Tibial nerve (tissue), 4 donors: Measurements from ENCODE around the gene TMEM183A. TPM values are rescaled to one million over a fixed set of nuclear protein-coding genes. Genes with fewer than 3 reads are reported as not detected.

Source experiments
- DNase-seq, 2 donors: peaks; one replicate each; pipeline ENCODE4 v3.0.0-alpha.2; 2019; ENCODE audit warnings: low spot score in 2 of 2
- H3K27ac ChIP-seq, 4 donors: fragments of 200-600 bp; sonication (generic) in 3 of 4; one replicate each; pipeline ENCODE4 v1.5.1; 2017 to 2019; ENCODE audit warnings: mild to moderate bottlenecking in 1 of 4
- H3K27me3 ChIP-seq, 2 donors: fragments of 200-600 bp; sonication (generic) in 1 of 2; one replicate each; pipeline versions ENCODE4 v1.5.1 to v1.6.0; 2017 to 2019
- H3K36me3 ChIP-seq, 3 donors: fragments of 200-600 bp; sonication (generic); one replicate each; pipeline ENCODE4 v1.5.1; 2018 to 2019
- H3K4me1 ChIP-seq, 4 donors: fragments of 200-600 bp; sonication (generic) in 3 of 4; one replicate each; pipeline ENCODE4 v1.5.1; 2017 to 2019
- H3K4me3 ChIP-seq, 4 donors: fragments of 200-600 bp; sonication (generic) in 3 of 4; one replicate each; pipeline ENCODE4 v1.5.1; 2017 to 2019; ENCODE audit warnings: mild to moderate bottlenecking in 1 of 4, moderate library complexity in 1 of 4
- H3K9me3 ChIP-seq, 4 donors: fragments of 200-600 bp; sonication (generic) in 3 of 4; one replicate each; pipeline ENCODE4 v1.5.1; 2017 to 2019
- EP300 ChIP-seq, 2 donors: sonication (generic); formaldehyde crosslinking; IDR thresholded peaks; one replicate each; pipeline ENCODE4 v1.6.1; 2017; ENCODE audit warnings: antibody characterized with exemption in 2 of 2, mild to moderate bottlenecking in 1 of 2
- POLR2A ChIP-seq, 2 donors: fragments of 450-650 bp; IDR thresholded peaks; one replicate each; pipeline ENCODE4 v1.6.1; 2017; ENCODE audit warnings: antibody characterized with exemption in 2 of 2, mild to moderate bottlenecking in 2 of 2, moderate library complexity in 2 of 2
- WGBS, 2 donors: methylation state at CpG; one replicate each; pipeline ENCODE4 v1.1.5; 2018; 5-methylcytosine and 5-hydroxymethylcytosine counted together
- total RNA-seq, 4 donors: library from RNA; depleted of rRNA; stranded (reverse); fragments of >200 nt; gene quantifications; one replicate each; pipeline ENCODE4 v1.1.0, GENCODE V29; 2016
- TF ChIP-seq, protein P1 (sequence below), 5 experiments: fragments of 200-600 bp in 3 of 5; fragments of 450-650 bp in 2 of 5; sonication (generic) in 3 of 5; IDR thresholded peaks; one replicate each; pipeline ENCODE4 v1.5.1; 2016 to 2019; ENCODE audit warnings: antibody characterized with exemption in 5 of 5, mild to moderate bottlenecking in 3 of 5, moderate library complexity in 2 of 5

The TMEM183A gene
- total RNA-seq, 4 donors from 2014 or later = 64.3 to 80.6 (median 74.7) TPM

DNA sequence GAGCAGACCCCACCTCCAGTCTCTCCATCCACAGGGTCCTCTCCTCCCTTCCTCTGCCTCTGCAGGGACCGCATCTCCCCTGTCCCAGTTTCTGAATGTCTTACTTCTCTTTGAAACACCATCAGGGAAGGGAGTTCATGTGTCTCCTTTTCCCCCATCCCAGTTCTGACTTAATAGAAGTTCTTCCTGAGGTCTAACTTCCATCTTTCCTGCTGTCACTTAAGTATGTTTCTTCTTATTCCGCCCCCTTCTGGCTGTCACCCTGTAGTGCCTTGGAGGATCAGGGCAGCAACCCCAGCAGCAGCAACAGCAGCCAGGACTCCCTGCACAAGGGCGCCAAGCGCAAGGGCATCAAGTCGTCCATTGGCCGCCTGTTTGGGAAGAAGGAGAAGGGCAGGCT is 49.3 kb downstream of the TMEM183A start:
- no peak for DNase-seq
- H3K27ac ChIP-seq = no peak overlapping the region
- H3K27me3 ChIP-seq = no peaks in the 10 kb centered on the region
- peaks cover 0 to 19% (median 3%) of the 10 kb centered on the region in 4 donors for H3K4me1 ChIP-seq
- H3K9me3 ChIP-seq = no peaks in the 10 kb centered on the region
- H3K36me3 ChIP-seq = no peaks in the 10 kb centered on the region
- TF ChIP-seq EP300 (IDR thresholded peaks at IDR 0.05) = no peak
- no peak for TF ChIP-seq POLR2A (IDR thresholded peaks at IDR 0.05)
- TF ChIP-seq, protein P1, sequence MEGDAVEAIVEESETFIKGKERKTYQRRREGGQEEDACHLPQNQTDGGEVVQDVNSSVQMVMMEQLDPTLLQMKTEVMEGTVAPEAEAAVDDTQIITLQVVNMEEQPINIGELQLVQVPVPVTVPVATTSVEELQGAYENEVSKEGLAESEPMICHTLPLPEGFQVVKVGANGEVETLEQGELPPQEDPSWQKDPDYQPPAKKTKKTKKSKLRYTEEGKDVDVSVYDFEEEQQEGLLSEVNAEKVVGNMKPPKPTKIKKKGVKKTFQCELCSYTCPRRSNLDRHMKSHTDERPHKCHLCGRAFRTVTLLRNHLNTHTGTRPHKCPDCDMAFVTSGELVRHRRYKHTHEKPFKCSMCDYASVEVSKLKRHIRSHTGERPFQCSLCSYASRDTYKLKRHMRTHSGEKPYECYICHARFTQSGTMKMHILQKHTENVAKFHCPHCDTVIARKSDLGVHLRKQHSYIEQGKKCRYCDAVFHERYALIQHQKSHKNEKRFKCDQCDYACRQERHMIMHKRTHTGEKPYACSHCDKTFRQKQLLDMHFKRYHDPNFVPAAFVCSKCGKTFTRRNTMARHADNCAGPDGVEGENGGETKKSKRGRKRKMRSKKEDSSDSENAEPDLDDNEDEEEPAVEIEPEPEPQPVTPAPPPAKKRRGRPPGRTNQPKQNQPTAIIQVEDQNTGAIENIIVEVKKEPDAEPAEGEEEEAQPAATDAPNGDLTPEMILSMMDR (IDR thresholded peaks at IDR 0.05) = no peak
- no peak overlapping the region for H3K4me3 ChIP-seq
- whole genome bisulfite sequencing, 2 donors = 92 to 98% methylated on average over 6 of the region's 6 CpGs

DNA sequence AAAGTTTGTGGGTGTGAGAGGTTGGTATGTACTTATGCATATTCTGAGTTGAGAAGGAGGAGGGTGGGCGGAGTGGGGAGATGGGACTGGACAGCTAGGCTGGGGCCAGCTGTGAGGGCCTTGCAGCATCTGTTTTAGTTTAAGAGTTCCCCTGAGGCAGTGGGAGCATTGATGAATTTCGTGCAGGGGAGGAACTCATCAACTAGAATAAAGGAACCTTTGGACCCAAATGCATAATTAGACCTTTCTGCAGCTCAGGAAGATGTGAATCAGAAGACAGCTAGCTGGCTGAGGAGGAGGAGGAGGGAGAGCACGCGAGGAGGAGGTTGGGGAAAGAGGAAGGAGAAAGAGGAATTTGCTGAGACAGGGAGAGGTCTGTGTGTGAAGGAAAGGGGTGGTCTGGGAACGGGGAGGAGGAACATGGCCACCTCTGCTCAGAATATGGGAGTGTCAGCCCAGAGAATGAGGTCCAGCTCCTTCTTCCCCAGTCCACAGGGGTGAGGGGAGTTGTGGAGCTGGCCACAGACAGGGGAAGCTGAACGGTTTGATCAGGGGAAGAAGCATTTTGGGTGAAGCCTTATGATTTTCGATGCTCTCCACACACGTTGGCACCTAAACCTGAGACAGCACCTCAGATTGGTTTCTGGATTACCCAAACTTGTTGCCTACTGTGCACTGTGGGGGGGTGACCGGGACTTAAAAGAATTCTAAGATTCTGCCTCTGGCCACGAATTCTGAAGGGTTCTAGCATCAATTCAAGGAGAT is 50.9 kb downstream of the TMEM183A start:
- peaks cover 0 to 19% (median 3%) of the 10 kb centered on the region in 4 donors for H3K4me1 ChIP-seq
- H3K27me3 ChIP-seq = no peaks in the 10 kb centered on the region
- H3K9me3 ChIP-seq = no peaks in the 10 kb centered on the region
- 37 to 38% methylated on average over 9 to 10 of the region's 10 CpGs for WGBS, 2 donors
- H3K27ac ChIP-seq = no peak overlapping the region
- no peak for TF ChIP-seq EP300 (IDR thresholded peaks at IDR 0.05)
- TF ChIP-seq, protein P1 (IDR thresholded peaks at IDR 0.05) = no peak
- no peak for TF ChIP-seq POLR2A (IDR thresholded peaks at IDR 0.05)
- H3K36me3 ChIP-seq = no peaks in the 10 kb centered on the region
- no peak overlapping the region for H3K4me3 ChIP-seq
- no peak for DNase-seq

- DNase-seq = no peak
- WGBS, 2 donors = 67 to 88% methylated on average over 1 of the region's 1 CpG
- Histone ChIP-seq H3K27ac (no peak overlapping the region), H3K4me1 (peaks cover 0 to 19% (median 3%) of the 10 kb centered on the region in 4 donors), H3K36me3 (no peaks in the 10 kb centered on the region), H3K27me3 (no peaks in the 10 kb centered on the region), H3K9me3 (no peaks in the 10 kb centered on the region), H3K4me3 (no peak overlapping the region)
- no peak for TF ChIP-seq EP300 (IDR thresholded peaks at IDR 0.05)
- TF ChIP-seq, protein P1 (IDR thresholded peaks at IDR 0.05) = no peak
- TF ChIP-seq POLR2A (IDR thresholded peaks at IDR 0.05) = no peak
These were observed 51.4 kb downstream of the TMEM183A start for GRCh38 chr1:203058676-203058935.

DNA sequence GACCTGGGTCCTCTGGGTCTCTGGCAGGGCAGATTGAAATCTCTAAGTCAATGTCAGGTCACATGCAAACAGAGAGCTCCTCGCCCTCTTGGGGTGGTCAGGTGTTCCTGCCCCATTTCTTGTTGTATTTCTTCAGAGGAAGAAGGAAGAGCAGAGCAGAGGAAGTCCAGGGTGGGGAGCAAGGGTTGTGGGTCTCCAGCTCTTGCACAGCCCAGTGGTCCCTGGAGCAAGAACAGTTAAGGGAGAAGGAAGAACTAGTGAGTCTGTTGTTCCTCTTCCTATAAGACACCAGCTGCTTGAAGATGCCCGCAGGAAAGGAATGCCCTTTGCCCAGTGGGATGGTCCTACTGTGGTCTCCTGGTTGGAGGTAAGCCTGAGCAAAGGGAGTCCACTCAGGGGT is 52.3 kb downstream of the TMEM183A start:
- no peak for TF ChIP-seq EP300 (IDR thresholded peaks at IDR 0.05)
- no peak for DNase-seq
- H3K27ac ChIP-seq = no peak overlapping the region
- H3K9me3 ChIP-seq = no peaks in the 10 kb centered on the region
- H3K4me1 ChIP-seq = peaks cover 0 to 19% (median 3%) of the 10 kb centered on the region in 4 donors
- 92 to 95% methylated on average over 1 to 2 of the region's 2 CpGs for WGBS, 2 donors
- H3K27me3 ChIP-seq = no peaks in the 10 kb centered on the region
- H3K36me3 ChIP-seq = no peaks in the 10 kb centered on the region
- no peak overlapping the region for H3K4me3 ChIP-seq

DNA sequence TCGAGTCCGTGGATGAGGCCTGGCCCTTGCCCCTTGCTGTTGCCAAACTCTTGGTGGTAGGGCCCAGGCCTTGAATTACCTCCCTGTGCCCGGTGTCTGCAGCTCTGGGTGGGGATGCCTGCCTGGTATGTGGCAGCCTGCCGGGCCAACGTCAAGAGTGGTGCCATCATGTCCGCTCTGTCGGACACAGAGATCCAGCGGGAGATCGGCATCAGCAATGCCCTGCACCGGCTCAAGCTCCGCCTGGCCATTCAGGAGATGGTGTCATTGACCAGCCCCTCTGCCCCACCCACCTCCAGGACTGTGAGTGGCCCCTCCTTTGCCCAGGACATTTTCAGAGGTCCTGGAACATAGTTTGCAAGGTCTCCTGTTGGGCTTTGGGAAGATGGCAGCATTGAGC is 52.9 kb downstream of the TMEM183A start:
- TF ChIP-seq, protein P1 (IDR thresholded peaks at IDR 0.05) = no peak
- TF ChIP-seq POLR2A (IDR thresholded peaks at IDR 0.05) (no peak), EP300 (IDR thresholded peaks at IDR 0.05) (no peak)

More for the DNA sequence above, 52.9 kb downstream of the TMEM183A start:
- H3K27me3 ChIP-seq = no peaks in the 10 kb centered on the region
- no peak for DNase-seq
- peaks cover 0 to 19% (median 3%) of the 10 kb centered on the region in 4 donors for H3K4me1 ChIP-seq
- WGBS, 2 donors = 88 to 97% methylated on average over 4 to 11 of the region's 11 CpGs
- no peaks in the 10 kb centered on the region for H3K36me3 ChIP-seq
- H3K9me3 ChIP-seq = no peaks in the 10 kb centered on the region
- H3K27ac ChIP-seq = no peak overlapping the region
- H3K4me3 ChIP-seq = no peak overlapping the region
